GM21526 (cell line): ENCODE measurements around the gene PRTG.
A peak's percentile ranks its signal among the peaks of the same experiment; 100 is the strongest.
"Not testable (repeated sequence)": the region's sequence is repeated elsewhere in the genome, so short reads cannot be mapped to it uniquely, and the experiment has no call there.

Experiments used
- ATAC-seq: cut with Tn5 transposase; IDR thresholded peaks from one replicate; pipeline ENCODE4 v1.9.1; 2021; ENCODE audit warnings: moderate library complexity; ENCODE audit not compliant: unreplicated experiment, low FRiP score

Gene PRTG

DNA sequence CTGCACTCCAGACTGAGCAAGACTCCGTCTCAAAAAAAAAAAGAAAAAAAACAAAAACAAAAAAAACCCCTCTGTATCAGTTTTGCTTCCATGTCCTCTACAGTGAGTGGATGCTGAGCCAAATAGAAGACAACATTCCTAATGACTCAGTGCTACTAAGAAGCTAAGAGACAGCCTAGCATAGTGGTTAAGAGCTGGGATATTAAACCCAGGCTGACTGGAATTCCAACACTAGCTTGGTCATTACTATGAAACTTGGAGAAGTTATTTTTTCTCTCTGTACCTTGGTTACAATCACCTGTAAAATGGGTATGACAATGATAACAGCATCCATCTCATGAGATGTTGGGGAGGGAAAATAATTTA is 93.9 kb downstream of the PRTG start:
- no peak for ATAC-seq

DNA sequence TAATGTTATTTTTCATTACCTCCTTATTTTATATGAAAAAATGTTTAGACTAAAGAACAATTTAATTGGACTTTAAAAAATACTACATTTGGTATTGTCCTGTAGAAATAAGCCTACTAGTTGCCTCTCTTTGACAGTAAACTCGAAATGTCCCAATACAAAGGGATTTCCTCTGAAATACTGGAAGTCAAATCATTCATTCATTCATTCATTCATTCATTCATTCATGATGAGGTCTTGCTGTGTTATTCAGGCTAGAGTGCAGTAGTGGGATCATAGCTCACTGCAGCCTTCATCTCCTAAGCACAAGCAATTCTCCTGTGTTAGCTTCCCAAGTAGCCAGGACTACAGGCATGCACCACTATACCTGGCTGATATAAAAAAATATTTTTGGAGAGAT is 104.2 kb downstream of the PRTG start:
- ATAC-seq: no peak

DNA sequence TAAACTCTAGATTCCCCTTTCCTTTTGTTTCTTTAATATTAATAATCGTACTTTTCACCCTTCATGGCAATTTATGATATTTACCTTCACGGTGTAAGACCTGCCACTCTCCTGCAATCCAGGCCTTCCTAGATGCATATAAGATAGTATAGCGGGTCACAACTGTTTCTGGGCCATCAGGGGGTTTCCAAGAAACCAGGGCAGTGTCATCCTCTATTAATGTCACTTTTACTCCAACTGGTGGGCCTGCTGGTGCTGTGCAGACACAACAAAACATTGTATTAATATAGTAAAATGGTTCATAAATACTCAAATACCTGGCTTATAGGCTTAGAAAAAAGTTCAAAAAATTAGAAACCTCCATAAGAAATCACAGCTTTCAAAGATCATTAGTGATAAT is 105.9 kb downstream of the PRTG start:
- no peak for ATAC-seq

DNA sequence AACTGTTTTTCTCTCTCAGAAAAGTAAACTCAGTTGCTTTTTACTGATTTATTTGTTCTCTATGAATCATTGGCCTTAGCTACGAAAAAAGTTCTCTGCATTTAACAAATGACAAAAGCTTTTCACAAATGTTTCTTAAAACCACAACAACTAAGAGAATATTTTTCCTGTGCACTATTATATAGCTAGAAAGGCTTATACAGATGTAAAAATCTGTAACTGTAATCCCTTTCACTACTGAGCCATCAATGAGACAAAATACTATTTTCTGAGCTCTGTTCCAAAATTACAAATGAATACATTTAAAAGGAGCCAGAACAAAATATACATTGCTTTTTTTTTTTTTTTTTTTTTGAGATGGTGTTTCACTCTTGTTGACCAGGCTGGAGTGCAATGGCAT is 109.2 kb downstream of the PRTG start:
- no peak for ATAC-seq

DNA sequence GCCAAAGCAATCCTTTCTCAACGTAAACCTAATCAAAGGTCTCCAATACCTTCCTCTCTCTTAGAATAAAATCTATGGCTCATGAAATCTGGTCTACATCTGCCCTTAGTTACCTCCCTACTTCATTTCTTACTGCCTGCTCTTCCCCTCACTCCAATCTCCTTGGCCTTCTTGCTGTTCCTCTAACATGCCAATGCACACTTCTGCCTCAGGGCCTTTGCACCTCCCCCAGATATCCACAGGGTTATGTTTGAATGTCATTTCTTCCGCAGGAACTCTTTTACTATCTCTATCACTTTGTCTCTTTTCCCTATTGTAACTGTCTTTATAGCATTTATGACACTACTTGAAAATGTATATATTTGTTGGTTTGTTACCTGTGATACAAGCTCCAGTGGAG is 110.5 kb downstream of the PRTG start:
- no peak for ATAC-seq

DNA sequence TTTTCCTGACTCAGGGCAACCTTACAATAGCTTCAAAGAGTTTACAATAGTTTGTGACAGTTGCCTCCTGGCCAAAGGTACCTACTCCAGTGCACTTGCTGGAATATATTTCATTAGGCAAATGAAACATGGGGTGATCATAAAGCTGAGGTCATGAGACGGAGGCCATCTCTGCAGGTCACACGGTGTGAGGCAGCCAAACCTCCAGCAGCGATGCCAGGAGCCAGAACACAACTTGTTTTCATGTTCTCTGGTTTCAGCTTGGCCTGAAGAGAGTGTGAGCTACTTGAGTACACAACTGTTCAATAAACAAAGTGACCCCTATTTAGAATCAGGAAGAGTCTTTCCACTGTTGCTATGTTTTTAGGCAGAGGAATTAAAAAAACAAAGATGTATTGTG is 112.1 kb downstream of the PRTG start:
- no peak for ATAC-seq

DNA sequence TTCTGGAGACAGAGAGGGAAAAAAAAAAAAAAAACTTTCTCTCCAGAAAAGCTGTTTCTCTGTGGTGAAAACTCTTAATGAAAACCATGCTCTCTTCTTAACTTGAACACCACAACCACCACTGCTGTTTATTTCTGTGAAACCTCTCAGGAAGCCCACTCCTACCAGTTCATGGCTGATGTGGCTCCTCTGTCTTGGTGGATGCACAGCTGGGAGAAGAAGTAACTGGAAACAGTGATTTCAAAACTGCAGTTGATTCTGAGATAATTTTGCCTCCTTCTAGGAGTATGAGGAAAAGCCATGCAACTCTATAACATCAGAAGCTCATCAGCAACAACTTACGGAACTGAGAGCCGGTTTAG is 114.6 kb downstream of the PRTG start:
- ATAC-seq: no peak

DNA sequence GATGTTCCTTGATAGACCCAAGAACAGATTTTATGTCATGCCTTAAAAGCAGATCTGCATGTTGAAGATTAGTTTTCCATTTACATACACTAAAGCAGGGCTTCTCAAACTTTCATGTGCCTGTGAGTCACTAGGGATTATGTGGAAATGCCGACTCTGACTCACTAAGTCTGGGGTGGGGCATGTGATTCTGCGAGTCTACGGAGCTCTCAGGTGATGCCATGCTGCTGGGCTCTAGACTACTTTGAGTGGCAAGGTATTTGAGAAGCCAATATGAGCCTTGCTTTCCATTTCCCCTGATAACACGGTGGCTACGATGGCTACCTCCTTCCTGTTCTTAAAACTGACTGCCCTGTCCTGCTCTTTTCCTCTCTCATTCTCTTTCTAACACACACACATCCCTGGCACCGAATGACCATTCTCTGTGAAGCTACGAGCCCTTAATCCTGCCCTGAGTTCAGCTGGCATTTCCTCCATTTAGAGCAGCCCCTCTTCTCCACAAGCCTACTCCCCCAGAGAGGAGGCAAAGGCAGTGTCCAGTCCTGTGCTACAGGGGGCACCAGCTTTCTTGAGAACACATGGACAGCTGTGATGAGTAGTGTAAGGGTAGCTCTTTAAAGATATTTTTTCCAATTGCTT is 115.1 kb downstream of the PRTG start:
- no peak for ATAC-seq

DNA sequence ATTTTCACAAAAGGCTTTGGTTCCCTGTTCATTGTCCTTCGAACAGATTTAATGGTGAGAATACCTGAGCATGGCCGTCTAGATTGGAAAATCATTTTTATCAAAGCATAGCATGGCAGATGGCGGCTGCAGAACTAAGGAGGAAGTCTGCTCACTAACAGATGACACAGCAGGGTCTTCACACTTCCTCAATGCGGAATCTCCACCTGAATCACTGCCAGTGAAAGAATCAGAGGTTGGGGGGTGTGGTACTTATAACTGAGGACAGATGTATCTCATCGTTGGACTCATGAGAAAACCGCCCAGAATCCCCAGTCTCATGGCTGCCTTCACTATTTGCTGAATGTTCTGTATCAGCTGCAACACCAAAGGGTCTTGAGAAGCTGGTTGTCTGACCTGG is 123.2 kb downstream of the PRTG start:
- no peak for ATAC-seq

DNA sequence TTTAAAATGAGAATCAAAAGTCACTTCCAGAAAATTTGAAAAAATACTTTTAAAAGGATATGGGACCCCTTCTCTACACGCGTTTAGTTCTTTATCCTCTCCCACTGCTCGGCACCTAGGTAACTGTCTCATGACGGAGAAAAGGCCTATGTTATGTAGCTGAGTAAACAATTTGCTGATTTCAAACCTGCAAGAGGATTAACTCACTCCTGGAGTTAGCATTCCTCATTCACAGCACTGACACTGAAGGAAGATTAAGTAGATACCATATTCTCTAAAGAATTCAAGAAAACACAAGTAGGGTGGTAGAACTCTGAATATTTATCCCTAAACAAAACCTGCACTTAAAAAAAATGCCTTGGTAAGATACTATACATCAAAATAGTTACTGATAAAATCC is 124.6 kb downstream of the PRTG start:
- no peak for ATAC-seq

DNA sequence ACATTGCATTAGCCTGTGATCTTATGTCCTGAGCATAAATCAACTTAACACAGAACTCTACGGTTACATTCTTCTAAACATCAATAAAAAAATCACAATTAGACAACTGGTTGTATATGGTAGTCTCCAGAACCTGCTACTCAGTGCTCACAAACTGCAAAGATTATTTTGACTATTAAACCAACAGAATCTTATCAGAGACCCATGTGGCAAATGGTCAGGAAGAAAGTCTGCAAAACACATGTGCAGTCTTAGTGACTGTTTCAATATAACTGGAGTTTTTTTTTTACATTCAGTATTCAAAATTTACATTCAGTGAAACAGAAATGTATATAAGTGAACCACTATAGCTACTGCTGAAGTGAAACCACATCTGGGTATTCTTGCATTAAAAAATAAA is 127.5 kb downstream of the PRTG start:
- no peak for ATAC-seq

DNA sequence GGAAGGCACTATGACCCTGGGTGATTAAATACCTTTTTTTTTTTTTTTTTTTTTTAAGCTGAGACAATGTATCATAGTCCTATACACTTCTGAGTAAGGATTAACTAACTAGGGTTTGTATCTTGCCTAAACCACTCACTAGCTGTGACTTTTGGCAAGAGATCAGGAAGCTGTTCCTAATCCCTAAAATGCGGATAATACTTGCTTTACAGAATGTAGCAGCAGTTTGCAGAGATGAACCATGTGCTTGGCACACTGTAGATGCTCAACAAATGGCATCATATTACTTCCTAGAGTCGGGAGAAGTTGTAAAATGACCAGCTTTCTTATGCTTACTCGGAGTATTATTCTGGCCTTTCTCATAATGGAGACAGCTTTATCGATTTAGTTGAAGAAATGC is 129.2 kb downstream of the PRTG start:
- ATAC-seq: no peak

DNA sequence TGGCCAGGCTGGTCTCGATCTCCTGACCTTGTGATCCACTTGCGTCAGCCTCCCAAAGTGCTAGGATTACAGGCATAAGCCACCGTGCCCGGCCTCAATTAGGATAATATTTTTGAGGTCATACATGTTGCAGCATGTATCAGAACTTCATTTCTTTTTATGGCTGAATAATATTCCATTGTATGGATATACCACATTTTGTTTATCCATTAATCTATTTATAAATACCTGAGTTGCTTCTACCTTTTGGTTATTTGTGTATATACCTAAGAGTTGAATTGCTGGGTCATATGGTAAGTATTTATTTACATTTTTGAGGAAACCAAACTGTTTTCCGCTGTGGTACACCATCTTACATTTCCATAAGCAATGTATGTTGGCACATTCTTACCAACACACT is 136.7 kb downstream of the PRTG start:
- no peak for ATAC-seq

DNA sequence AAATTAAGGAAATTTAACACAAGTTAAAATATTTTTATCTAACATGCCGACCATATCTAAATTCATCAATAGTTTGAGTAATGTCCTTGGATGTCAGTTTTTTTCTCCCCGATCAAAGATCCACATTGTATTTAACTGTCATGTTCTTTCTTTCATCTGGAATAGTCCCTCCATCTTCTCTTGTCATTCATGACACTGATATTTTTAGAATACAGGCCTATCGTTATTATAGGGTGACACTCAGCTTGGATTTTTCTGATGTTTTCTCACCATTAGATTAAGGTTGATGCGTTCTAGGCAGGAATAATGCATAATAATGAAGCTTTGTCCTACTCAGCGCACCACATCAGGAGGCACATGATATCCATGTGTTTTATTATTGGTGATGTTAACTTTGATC is 141.6 kb downstream of the PRTG start:
- no peak for ATAC-seq

DNA sequence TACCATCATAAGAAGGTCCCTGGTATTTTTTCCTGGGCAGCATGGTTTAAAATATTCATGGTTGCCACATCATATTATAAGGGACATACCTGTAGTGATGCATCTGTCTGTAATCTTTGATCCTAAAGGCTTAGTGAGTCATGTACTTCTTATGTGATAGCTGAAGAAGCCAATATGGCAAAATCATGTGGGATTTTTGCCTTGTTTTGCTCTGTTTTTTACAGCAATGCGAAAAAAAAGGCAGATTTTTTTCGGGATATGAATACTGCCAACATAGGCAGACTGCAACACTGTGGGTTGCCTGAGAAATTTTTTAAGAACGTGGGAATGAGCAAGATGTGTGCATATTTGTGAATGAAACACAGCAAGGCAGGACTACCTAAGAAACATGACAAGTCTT is 143.5 kb downstream of the PRTG start:
- ATAC-seq: no peak

DNA sequence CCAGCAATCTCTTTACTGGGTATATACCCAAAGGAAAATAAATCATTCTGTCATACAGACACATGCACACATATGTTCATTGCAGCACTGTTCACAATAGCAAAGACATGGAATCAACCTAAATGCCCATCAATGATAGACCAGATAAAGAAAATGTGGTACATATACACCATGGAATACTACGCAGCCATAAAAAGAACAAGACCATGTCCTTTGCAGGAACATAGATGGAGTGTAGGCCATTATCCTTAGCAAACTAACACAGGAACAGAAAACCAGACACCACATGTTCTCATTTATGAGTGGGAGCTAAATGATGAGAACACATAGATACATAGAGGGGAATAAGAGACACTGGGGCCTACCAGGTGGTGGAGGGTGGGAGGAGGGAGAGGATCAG is 149.9 kb downstream of the PRTG start:
- not testable (repeated sequence) for ATAC-seq

DNA sequence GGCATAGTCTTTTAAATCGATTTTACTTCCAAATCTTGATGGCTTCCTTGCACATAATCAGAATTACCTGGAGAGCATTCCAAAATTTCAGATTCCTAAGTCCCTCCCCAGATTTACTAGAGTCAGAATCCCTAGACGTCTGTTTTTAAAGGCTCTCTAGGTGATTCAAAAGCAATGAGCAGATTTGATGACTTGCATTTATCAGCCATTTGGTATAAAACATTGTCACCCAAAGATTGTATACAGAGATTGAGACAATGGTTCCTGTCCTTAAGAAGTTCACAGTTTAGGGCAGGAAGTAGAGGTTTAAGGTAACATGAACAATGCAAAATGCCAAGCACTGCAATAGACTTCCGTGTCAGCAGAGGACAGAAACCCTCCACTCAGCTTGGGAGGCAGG is 152.2 kb downstream of the PRTG start:
- ATAC-seq: no peak

DNA sequence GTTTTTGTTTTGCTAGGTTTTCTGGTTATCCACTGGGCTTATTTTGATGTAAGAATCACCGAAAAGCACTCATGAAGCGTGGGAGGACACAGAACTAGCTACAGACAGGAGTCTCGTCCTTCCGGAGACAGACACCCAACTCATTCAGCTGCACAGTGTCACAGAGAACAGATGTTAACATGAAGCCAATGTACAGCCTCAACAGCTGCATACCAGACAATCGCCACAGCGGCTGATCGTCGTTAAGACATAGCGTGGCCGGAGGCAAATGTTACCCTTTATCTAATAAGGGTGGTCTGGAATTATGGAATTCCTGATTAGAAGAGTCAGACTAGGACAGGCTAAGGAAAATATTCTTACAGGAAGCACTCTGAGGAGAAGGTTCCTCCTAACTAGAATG is 153.7 kb downstream of the PRTG start:
- ATAC-seq: no peak

DNA sequence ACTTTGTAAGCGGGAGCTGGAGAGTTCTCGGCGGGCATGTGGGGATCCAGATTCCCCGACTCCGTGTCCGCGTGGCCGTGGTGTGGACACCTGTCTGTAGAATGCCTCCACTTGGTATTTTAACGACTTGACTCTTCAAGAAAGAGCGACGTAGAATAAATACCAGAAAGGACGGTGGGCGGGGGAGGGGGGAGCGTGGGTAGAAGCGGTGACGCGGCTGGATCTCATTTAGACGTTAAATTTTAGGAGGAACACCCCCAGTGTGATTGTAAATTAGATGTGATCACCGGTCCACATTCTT is 154.2 kb downstream of the PRTG start:
- ATAC-seq: no peak

DNA sequence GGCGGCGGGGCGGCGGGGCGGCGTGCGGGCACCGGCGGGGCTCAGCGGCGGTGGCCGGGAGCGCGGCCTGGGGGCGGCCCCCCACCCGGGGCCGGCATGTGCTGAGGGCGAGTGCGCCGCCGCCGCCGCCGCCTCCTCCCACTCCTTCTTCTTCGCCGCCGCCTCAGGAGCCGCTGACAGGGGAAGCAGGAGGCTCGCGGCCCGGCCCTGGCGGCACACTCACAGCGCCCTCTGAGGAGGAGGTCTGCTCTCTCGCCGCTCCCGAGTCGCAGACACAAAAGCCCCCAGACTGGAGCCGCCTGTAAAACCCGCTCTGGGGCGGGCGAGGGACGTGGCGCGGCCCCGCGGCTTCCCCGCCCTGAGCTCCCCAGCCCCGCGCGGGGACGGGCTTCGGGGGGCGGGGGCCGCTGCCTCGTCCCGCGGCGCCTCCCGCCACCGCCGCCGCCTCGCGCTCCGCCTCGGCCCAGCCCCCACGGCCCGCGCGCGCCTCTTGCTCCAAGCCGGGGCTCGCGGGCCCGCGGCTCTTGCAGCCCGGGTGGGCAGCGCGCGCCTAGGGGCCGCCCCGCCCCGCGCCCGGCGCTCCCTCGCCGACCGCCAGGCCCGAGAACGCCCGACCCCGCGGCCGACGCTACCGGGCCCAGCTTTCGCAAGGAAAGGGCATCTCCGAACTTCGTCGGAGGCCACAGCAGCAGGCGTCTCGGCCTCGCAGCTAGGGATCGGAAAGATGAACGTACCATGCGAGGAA is 154.7 kb downstream of the PRTG start, which contains the start of gene PYGO1:
Gene PYGO1, minus strand, starts transcription at position 276 of the 745 bp plus-strand sequence. CDS start 462 bp downstream, outside the sequence.
- peak; percentile 74 for ATAC-seq

DNA sequence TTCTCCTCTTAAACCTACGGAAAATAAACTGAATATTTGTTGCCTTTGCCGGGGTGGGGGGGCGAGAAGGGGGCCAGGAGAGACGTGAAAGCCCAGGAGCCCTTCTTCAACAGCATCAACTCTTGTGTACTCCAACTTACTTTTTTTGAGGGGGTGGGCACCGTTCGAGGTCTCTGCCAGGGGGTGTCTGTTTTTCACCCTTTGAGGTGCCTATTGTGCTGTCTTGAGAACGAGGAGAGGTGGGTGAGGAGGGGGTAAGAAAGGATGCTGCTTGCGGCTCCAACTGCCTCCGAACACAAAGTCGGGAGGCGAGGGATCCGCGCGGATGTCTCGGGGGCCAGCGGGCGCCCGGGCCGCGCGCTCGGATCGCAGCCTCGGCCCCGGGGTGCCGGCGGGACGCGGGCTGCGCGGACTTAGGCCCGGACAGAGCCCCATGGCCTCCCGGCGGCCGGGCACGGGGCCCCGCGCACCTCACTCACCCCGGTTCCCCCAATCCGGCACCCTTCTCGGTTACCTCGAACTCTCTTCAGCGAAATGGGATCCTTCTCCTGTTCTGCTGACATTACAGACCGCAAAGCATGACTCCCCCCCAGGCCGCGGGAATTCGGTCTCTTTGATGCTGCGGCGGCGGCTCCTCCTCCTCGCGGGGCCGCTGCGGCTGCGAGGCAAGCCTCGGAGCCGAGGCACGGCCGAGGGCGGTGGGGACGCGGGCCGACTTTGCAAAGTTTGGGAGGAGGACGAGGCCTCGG is 155.5 kb downstream of the PRTG start:
- peak; percentile 31 for ATAC-seq

DNA sequence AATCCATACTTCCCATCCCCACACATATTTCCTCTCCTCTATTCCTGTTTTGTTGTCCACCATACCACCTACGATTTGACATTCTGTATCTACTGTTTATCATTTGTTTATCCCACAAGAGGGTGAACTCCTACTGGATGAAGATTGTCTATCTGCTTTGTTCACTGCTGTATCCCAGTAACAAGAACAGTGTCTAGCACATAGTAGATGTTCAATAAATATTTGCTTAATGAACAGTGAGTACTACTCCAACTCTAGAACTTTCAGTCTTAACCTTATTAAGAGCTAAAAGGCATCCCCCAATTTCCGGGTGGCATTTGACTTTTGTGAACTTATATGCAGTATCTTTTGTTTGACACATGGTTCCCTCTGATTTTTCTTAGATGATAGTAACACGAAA is 156.1 kb downstream of the PRTG start:
- no peak for ATAC-seq
